CD4-positive, alpha-beta T cell (primary cell): Measurements from ENCODE around the gene RAPSN. TPM values are rescaled to one million over a fixed set of nuclear protein-coding genes. Genes with fewer than 3 reads are reported as not detected.

Experiments
- ATAC-seq: fragments of 200-7000 bp; cut with Tn5 transposase; one replicate; pipeline ENCODE4 v1.10.0; 2022; ENCODE audit warnings: mild to moderate bottlenecking; ENCODE audit not compliant: poor library complexity
- CTCF ChIA-PET: fragments of 350-600 bp; sonication (Branson Sonifier 250); formaldehyde crosslinking; loops from one replicate; lab custom pipeline; 2021; ENCODE audit warnings: antibody characterized with exemption, inconsistent platforms; lab: Charles Lee
- POLR2A ChIA-PET: fragments of 350-600 bp; sonication (Branson Sonifier 250); formaldehyde crosslinking; loops from one replicate; lab custom pipeline; 2021; ENCODE audit warnings: antibody characterized with exemption, inconsistent platforms; lab: Charles Lee
- DNase-seq, 14 experiments: peaks; one replicate each; pipeline ENCODE4 v3.0.0-alpha.2; 2013 to 2020; ENCODE audit warnings: mixed read lengths in 2 of 14
- H3K27ac ChIP-seq, 2 donors: one replicate each; pipeline versions ENCODE4 v1.5.1 to v1.7.0; 2013; ENCODE audit warnings: low read length in 2 of 2, low read depth in 1 of 2, mild to moderate bottlenecking in 1 of 2
- H3K27me3 ChIP-seq, 2 experiments: 1 replicate in 1 of 2; 2 replicates in 1 of 2; pipeline versions ENCODE4 v1.6.1 to v1.7.0; 2013; ENCODE audit warnings: low read length in 2 of 2, control low read depth in 1 of 2, mild to moderate bottlenecking in 1 of 2, moderate library complexity in 1 of 2; ENCODE audit not compliant: insufficient read depth in 2 of 2, control insufficient read depth in 1 of 2
- H3K36me3 ChIP-seq: one replicate; pipeline ENCODE4 v1.6.1; 2013; ENCODE audit warnings: low read length, control low read depth; ENCODE audit not compliant: insufficient read depth
- H3K4me1 ChIP-seq: one replicate; pipeline ENCODE4 v1.6.1; 2013; ENCODE audit warnings: low read length, control low read depth; ENCODE audit not compliant: insufficient read depth
- H3K4me3 ChIP-seq: one replicate; pipeline ENCODE4 v1.5.1; 2013; ENCODE audit warnings: mild to moderate bottlenecking, low read length, moderate library complexity
- H3K9me3 ChIP-seq, 2 experiments: 1 replicate in 1 of 2; 2 replicates in 1 of 2; pipeline versions ENCODE4 v1.6.1 to v1.7.0; 2013; ENCODE audit warnings: low read length in 2 of 2, mild to moderate bottlenecking in 2 of 2, control low read depth in 1 of 2, moderate library complexity in 1 of 2; ENCODE audit not compliant: control insufficient read depth in 1 of 2, insufficient read depth in 1 of 2
- H3K27ac Mint-ChIP-seq: one replicate; pipeline ENCODE4 v1.8.0; 2020; ENCODE audit warnings: mixed read lengths
- H3K27me3 Mint-ChIP-seq: one replicate; pipeline ENCODE4 v1.8.0; 2021; ENCODE audit warnings: mixed read lengths
- H3K36me3 Mint-ChIP-seq: one replicate; pipeline ENCODE4 v1.8.0; 2021; ENCODE audit warnings: low read depth, mixed read lengths
- H3K4me1 Mint-ChIP-seq: one replicate; pipeline ENCODE4 v1.8.0; 2021; ENCODE audit warnings: low read depth, mixed read lengths
- H3K4me3 Mint-ChIP-seq: one replicate; pipeline ENCODE4 v1.8.0; 2020; ENCODE audit warnings: mild to moderate bottlenecking, mixed read lengths
- H3K9me3 Mint-ChIP-seq: one replicate; pipeline ENCODE4 v1.8.0; 2020; ENCODE audit warnings: mixed read lengths
- CTCF ChIP-seq: fragments of 200-600 bp; IDR thresholded peaks from one replicate; pipeline ENCODE4 v1.8.0; 2022; ENCODE audit warnings: antibody characterized with exemption, mild to moderate bottlenecking
- intact Hi-C, 2 experiments: fragments of 100-400 bp; cut with DNase I in 1 of 2; cut with micrococcal nuclease in 1 of 2; formaldehyde crosslinking; loops; one replicate each; pipeline versions ENCODE4 v1.15.1 to v1.9.0; 2023 to 2025; cut with DNase I, micrococcal nuclease
- total RNA-seq, 174 experiments: library from RNA in 2 of 174; stranded (reverse) in 2 of 174; gene quantifications; one replicate each; pipeline ENCODE4 v1.2.3 and lab custom pipeline; 2021 to 2026

The RAPSN gene
- total RNA-seq, 2 experiments from 2014 or later, result 0.56 to 0.85 TPM

GRCh38 chr11:47437218-47437745 is 11.7 kb downstream of the RAPSN start:
- H3K4me3 Mint-ChIP-seq, result no peak overlapping the region

GRCh38 chr11:47436726-47437125 is 12.2 kb downstream of the RAPSN start:
- Mint-ChIP-seq H3K9me3 (no peaks in the 10 kb centered on the region), H3K36me3 (no peaks in the 10 kb centered on the region), H3K4me1 (no peaks in the 10 kb centered on the region), H3K4me3 (no peak overlapping the region), H3K27me3 (no peaks in the 10 kb centered on the region), H3K27ac (no peak overlapping the region)
- no peaks in the 10 kb centered on the region for H3K4me1 ChIP-seq
- ATAC-seq (no peak), DNase-seq (no peak)
- H3K36me3 ChIP-seq, result no peaks in the 10 kb centered on the region
- no peak for TF ChIP-seq CTCF
- H3K4me3 ChIP-seq, result no peak overlapping the region
- no peaks in the 10 kb centered on the region for H3K27me3 ChIP-seq
- ChIA-PET POLR2A (no interaction called here), CTCF (no interaction called here)
- intact Hi-C loops, result no loop called here
- peaks cover 0 to 10% of the 10 kb centered on the region in 2 experiments for H3K9me3 ChIP-seq
- H3K27ac ChIP-seq, result no peak overlapping the region

More at GRCh38 chr11:47437218-47437745, 11.7 kb downstream of the RAPSN start:
- Histone ChIP-seq H3K27me3 (no peaks in the 10 kb centered on the region), H3K4me1 (no peaks in the 10 kb centered on the region), H3K9me3 (peaks cover 0 to 10% of the 10 kb centered on the region in 2 experiments), H3K36me3 (no peaks in the 10 kb centered on the region), H3K27ac (no peak overlapping the region), H3K4me3 (no peak overlapping the region)
- Mint-ChIP-seq H3K36me3 (no peaks in the 10 kb centered on the region), H3K27me3 (no peaks in the 10 kb centered on the region), H3K27ac (no peak overlapping the region), H3K4me1 (no peaks in the 10 kb centered on the region), H3K9me3 (no peaks in the 10 kb centered on the region)
- no peak for ATAC-seq
- no peak for DNase-seq
- POLR2A ChIA-PET, result no interaction called here
- intact Hi-C loops, result no loop called here
- TF ChIP-seq CTCF, result no peak
- CTCF ChIA-PET, result no interaction called here

GRCh38 chr11:47435687-47436086 is 13.2 kb downstream of the RAPSN start:
- no peak overlapping the region for H3K27ac ChIP-seq
- H3K27me3 Mint-ChIP-seq, result no peaks in the 10 kb centered on the region
- no peaks in the 10 kb centered on the region for H3K9me3 Mint-ChIP-seq
- no peaks in the 10 kb centered on the region for H3K36me3 Mint-ChIP-seq
- intact Hi-C loops, result no loop called here
- H3K4me1 Mint-ChIP-seq, result no peaks in the 10 kb centered on the region
- H3K36me3 ChIP-seq, result no peaks in the 10 kb centered on the region
- ChIA-PET CTCF (no interaction called here), POLR2A (no interaction called here)
- no peak overlapping the region for H3K4me3 Mint-ChIP-seq
- H3K9me3 ChIP-seq, result peaks cover 0 to 10% of the 10 kb centered on the region in 2 experiments
- no peaks in the 10 kb centered on the region for H3K4me1 ChIP-seq
- DNase-seq, result no peak
- no peak overlapping the region for H3K4me3 ChIP-seq
- no peak for TF ChIP-seq CTCF
- no peaks in the 10 kb centered on the region for H3K27me3 ChIP-seq
- no peak for ATAC-seq
- no peak overlapping the region for H3K27ac Mint-ChIP-seq
